NCI-H187 treated with DMSO at 0.1 percent for 48 hours (cell line): ENCODE measurements around the gene GMDS.

Experiments used
- DNase-seq: peaks from one replicate; lab custom pipeline; 2025; lab: John Stamatoyannopoulos, UW

GMDS gene

GRCh38 chr6:2099870-2100269 lies 145.5 kb downstream of the GMDS start:
- no peak for DNase-seq

GRCh38 chr6:2097464-2097863 lies 147.9 kb downstream of the GMDS start:
- DNase-seq, result no peak

DNA sequence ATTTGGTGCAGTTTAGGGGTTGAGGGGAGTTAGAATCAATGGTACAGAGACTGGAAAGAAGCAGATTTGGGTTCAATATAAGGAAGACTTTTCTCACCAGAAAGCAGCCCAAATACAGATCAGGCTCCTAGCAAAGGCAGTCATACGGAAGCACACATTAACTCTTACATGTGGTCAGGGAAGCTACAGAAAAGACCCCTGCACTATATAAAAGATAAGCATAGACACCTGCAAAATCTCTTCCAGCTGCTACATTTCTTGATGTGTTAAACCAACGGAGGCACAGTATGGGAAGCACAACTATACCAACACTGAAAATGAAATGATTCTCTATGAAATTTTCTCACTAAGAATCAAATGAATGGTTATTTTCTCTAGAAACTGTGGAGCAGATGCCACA lies 150.8 kb downstream of the GMDS start:
- no peak for DNase-seq

- no peak for DNase-seq
Observed at GRCh38 chr6:2086326-2086965, 159.0 kb downstream of the GMDS start.

- DNase-seq, result no peak
Observed at GRCh38 chr6:2085657-2086056, 159.7 kb downstream of the GMDS start.

DNA sequence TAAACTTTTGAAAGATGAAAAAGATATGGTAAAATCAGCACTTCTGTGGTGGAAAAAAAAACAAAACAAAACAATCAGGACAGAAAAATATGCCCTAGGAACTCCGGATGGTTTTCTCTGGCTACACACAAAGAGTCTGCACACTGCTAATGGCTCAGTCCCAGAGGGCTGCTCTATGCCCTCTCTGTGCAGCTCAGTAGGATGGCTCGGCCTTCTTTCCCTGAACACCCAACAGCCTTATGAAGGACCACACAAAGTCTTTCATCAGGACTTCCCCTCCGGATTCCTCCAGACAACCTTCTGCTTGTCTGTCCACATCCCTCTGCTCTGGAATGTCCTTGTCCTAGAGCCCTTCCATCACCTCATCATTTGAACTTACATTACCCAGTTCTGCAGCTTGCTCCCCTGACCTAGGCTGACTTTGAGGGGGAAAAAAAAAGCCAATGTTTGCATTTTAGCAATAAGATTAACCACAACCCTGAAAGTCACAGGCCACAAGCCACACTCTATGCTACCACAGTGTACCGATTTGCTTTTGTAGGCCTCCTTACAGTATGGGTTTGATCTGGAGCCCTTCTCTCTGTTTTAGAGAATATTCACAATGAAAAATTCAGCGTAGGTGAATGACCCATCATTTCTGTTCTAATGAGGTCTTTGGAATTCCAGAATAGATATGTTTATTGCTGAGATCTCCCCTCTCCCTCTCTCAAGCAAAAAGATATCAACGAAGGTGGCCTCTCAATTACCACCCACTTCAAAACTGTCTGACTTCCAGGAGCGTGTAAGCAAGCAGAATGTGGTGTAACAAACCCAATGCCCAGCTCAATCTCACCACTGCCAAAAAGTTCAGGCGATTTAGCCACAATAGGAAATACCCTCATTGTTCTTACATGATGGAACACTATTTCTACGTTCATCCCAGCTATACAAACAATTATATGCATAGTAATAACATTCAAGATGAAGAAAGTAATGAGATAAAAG lies 164.0 kb downstream of the GMDS start:
- no peak for DNase-seq

GRCh38 chr6:2078888-2079287 lies 166.5 kb downstream of the GMDS start:
- no peak for DNase-seq

- DNase-seq, result no peak
Observed at GRCh38 chr6:2077826-2078225, 167.6 kb downstream of the GMDS start.

GRCh38 chr6:2073476-2073875 lies 171.9 kb downstream of the GMDS start:
- DNase-seq, result no peak

DNA sequence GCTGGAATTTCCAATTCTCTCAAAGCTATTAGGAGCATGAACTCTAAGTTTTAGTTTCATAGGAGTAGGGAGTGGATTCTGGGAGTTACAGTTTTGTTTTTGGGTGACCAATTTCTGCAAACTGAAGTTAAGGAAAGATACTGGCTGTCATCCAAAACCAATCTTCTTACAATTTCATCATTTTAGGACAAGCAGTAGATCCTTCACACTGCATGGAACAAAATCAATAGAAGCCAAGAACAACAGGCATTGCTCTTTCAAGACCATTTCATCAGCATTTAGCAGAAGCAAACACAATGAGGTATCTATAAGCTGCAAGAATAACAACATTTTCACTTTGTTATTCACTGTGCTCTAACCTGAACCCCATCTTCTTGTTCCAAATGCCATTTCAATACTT lies 173.0 kb downstream of the GMDS start:
- DNase-seq, result no peak

DNA sequence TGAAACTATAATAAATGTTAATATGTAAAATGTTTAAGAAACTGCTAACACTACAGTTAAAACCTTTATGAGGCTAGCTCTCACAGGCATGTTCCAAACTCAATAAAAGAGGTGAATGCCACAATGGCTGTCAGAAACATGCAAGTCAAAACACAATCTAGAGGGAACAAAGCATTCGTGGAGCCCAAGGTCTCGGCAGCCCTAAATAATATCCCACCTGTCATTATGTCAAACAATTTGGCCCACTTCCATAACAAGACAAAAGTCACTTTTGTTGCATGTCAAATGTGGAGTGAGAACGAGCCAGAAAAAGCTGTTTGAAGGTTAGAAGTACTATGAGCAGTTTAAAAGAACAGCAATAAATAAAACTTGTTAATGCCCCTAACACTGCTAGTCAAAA lies 181.9 kb downstream of the GMDS start:
- no peak for DNase-seq

- no peak for DNase-seq
Observed at GRCh38 chr6:2061880-2062279, 183.5 kb downstream of the GMDS start.

GRCh38 chr6:2055911-2056310 lies 189.5 kb downstream of the GMDS start:
- no peak for DNase-seq

- DNase-seq, result no peak
Observed at GRCh38 chr6:2055143-2055542, 190.3 kb downstream of the GMDS start.

- DNase-seq, result no peak
Observed at GRCh38 chr6:2054516-2055067, 190.8 kb downstream of the GMDS start.

DNA sequence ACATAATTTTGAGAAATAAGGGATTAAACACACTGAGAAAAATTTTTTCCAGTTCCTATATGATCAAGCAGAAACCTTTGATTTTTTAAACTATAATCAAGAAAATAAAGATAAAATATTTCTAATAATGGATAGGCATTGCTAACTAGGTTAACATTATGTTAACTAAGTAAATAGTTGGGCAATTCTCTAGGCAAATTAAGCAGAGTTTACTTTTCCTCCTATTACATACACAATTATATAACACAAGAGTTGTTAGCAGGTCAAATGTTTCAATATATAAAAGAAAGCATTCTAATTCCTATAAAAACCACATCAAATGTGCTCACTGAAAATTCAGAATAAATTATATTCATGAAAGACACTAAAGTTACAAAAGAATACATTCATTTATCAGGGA lies 191.7 kb downstream of the GMDS start:
- DNase-seq, result no peak

DNA sequence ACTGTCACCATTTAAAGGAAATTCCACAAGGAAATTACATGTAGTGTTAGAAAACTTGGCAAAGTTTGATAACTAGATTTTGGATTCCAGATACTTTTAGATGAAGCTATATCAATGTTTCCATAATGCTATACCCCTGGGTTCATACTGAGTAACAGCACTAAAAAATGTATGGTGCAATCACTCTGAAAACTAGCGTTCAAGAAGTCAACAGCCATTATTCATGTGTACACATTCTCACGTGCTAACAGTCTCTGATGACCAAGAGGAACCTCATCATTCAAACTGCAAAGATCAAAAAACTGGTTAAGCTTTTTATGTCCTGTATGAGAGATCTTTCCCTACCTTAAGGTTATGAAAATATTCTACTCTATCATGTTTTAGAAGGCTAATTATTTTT lies 197.6 kb downstream of the GMDS start:
- DNase-seq, result no peak

- no peak for DNase-seq
Observed at GRCh38 chr6:2044192-2044591, 201.2 kb downstream of the GMDS start.

- no peak for DNase-seq
Observed at GRCh38 chr6:2042956-2043648, 202.3 kb downstream of the GMDS start.

GRCh38 chr6:2038092-2038491 lies 207.3 kb downstream of the GMDS start:
- DNase-seq, result no peak

DNA sequence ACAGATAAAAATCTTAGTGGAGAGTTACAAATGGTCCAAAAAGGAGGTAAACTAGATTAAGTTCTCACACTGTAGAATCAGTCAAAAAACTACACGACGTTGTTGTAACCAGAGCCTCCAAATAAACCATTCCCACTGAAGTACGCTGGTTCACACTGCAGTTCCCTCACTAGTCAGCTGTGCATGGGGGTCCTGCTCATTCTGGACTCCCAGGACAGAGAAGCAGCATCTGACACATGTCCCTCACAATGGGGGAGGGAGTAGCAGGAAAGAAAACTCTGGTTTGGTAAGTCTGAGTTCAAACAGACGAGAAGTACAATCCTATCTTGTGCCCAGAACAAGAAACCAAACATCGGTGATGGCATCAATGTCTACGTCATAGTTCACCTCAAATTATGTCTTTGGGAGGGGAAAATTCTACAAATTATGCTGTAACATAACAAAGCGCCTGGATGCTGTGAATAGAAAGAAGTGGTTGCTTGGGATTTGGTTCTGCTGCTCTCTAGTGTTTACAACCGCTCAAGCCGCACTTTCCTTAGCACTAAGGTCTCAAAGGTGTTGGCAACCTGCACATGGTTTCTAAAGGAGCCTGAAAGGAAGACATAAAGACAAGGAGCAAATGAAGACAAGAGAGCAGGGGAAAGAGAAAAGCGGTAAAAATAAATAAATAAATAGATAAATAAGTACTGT lies 208.0 kb downstream of the GMDS start:
- no peak for DNase-seq

- DNase-seq, result no peak
Observed at GRCh38 chr6:2036710-2037023, 208.7 kb downstream of the GMDS start.
